C4-2B (cell line): ENCODE measurements around the gene ADAM22.

Experiments used
- CTCF ChIP-seq: fragments of 450-650 bp; conservative IDR thresholded peaks from 2 replicates; pipeline ENCODE4 v1.5.1; 2017; ENCODE audit warnings: mild to moderate bottlenecking
- ZFX ChIP-seq: fragments of 450-650 bp; IDR thresholded peaks from 2 replicates; pipeline ENCODE4 v1.6.1; 2017

- TF ChIP-seq CTCF: no peak
- no peak for TF ChIP-seq ZFX
These were observed 167.7 kb downstream of the ADAM22 start for GRCh38 chr7:88101769-88102168.
